ENCODE results near the gene ZNF678.
"Not testable (repeated sequence)": the region's sequence is repeated elsewhere in the genome, so short reads cannot be mapped to it uniquely, and the experiment has no call there.

Gene ZNF678

DNA sequence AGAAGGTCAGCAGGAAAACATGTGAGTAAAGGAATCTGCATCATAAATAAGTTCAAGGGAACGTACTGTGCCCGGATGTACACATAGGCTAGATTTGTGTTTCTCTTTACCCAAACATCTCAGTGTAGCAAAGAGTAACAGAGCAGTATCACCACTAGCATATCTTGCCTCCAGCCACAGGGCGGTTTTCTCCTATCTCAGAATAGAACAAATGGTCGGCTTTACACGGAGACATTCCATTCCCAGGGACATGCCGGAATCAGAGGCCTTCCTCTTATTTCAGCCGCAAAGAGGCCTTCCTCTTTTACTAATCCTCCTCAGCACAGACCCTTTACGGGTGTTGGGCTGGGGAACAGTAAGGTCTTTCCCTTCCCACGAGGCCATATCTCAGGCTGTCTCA, 42.9 kb downstream of the ZNF678 start:
- H3K4me1 Mint-ChIP-seq (ENCODE audit: low read depth); H3K27ac Mint-ChIP-seq; H3K27me3 Mint-ChIP-seq; H3K4me3 Mint-ChIP-seq: not testable (repeated sequence)
- Mint-ChIP-seq H3K36me3 (ENCODE audit: low read depth) (peaks cover 71% of the 10 kb centered on the region), H3K9me3 (peaks cover 27% of the 10 kb centered on the region)

DNA sequence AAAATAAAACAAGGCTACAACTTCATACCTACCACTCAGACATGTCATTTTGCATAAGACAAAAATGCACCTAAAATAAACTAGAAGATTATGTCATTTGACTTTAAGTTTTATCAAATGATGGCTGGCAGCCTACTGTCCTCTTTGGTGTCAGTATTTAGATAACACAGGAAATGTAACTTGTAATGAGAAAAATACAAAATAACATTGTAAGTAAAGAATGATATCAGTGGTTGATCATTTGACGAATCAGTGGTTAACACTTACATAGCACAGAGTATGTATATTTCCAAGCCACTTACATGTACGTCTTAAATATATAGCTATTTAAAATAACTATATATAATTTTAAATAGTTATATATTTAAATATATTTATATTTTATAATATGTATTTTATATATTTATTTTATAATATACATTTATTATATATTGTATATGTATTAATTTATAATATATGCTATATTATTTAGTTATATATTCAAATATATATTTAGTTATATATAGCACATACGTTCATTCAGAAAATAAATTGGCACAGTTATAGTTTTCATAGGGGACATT, 44.1 kb downstream of the ZNF678 start:
- Mint-ChIP-seq H3K9me3 (peaks cover 30% of the 10 kb centered on the region), H3K27me3 (no peaks in the 10 kb centered on the region), H3K4me1 (ENCODE audit: low read depth) (no peaks in the 10 kb centered on the region), H3K27ac (no peak overlapping the region), H3K4me3 (no peak overlapping the region), H3K36me3 (ENCODE audit: low read depth) (peaks cover 75% of the 10 kb centered on the region)

DNA sequence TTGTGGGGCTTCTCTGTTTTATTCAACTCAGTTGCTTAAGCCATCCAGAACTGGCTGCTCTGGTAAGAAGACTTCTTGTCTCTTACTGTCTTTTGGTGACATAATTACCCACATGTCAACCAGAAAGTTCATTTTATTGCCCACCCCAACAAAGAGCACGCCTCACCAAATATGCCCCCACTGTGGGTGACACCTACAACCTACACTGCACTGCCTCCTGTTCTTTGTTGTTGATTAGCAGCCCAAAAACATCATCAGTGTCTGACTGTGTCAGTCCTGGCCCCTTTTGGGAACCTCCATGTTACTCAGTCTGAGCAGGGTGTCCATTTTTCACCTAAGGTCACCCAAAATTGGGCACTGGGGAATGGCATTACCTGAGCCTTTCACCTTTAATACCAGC, 49.3 kb downstream of the ZNF678 start:
- Mint-ChIP-seq H3K36me3 (ENCODE audit: low read depth) (peaks cover 82% of the 10 kb centered on the region), H3K4me3 (no peak overlapping the region), H3K27me3 (no peaks in the 10 kb centered on the region), H3K4me1 (ENCODE audit: low read depth) (no peaks in the 10 kb centered on the region), H3K9me3 (peaks cover 52% of the 10 kb centered on the region), H3K27ac (no peak overlapping the region)

DNA sequence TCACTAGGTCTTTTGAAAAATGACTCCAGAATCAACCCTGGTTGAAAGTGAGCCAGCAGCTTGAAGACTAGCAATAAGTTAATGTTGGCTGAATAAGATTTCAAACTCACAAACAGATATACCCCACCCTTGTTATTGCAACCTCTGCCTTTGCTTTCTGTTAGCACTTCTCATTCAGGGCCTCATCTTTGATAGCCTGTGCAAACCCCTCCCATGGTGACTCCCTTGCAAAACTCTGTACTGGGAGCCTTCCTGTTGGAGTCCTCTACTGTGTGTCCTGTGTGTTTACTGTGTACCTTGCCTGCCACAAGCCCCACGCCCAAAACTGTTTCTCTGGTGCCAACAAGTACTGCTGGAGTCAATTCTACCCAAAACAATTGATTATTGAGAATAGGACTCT, 50.2 kb downstream of the ZNF678 start:
- Mint-ChIP-seq H3K27me3 (no peaks in the 10 kb centered on the region), H3K27ac (no peak overlapping the region), H3K36me3 (ENCODE audit: low read depth) (peaks cover 89% of the 10 kb centered on the region), H3K9me3 (peaks cover 54% of the 10 kb centered on the region), H3K4me3 (no peak overlapping the region), H3K4me1 (ENCODE audit: low read depth) (no peaks in the 10 kb centered on the region)

DNA sequence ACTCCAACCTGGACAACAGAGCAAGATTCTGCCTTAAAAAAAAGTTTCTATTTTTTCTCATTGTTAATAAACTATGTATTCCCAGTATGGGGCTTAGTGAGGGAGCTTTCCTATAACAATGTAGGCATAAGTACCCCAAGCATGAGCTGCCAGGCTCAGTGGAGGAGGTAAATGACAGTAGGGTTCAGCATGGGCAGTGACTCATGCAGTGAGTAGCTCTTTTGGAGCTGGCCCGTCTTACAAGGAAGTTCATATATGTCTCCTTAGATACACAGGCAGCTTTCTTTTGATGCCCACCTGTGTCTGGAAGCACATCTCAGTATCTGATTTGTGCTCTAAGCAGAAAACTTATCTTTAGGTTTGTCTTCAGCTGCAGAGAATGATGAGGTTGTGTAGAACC, 57.9 kb downstream of the ZNF678 start:
- H3K9me3 Mint-ChIP-seq: peaks cover 57% of the 10 kb centered on the region
- H3K27me3 Mint-ChIP-seq: no peaks in the 10 kb centered on the region
- H3K27ac Mint-ChIP-seq: no peak overlapping the region
- H3K36me3 Mint-ChIP-seq (ENCODE audit: low read depth): peaks cover 89% of the 10 kb centered on the region
- H3K4me3 Mint-ChIP-seq: no peak overlapping the region
- H3K4me1 Mint-ChIP-seq (ENCODE audit: low read depth): no peaks in the 10 kb centered on the region

DNA sequence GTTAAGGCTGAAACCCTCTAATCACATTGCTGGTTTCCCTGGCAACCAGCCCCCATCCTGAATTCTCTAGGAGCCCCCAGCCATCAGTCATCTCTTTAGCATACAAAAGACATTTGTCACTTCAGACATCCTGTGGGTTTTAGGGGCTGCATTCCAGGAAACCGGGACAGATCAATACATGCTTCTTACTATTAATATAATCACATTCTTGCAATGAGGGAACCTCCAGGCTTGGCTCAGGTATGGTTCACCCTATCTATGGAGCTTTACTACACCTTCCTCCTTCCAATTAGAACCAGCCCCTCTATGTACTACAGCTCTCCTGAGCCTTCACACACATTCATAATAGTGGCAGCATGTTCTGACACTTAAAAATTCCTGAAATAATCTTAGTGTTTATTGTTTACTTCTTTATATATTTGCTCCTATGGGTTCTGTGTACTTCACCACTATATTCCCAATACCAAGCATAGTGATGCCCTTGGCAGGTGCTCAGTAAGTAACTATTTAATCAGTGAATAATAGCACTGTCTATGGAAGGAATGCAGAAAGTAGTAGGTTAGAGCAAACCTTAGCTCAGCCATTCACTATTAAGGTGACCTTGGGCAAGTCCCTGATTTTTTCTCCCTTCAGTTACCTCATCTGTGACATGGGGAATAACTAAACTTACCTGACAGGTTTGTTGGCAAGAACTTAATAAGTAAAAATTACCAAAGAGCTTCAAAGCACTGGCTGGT, 59.6 kb downstream of the ZNF678 start:
- H3K4me3 Mint-ChIP-seq: no peak overlapping the region
- no peak overlapping the region for H3K27ac Mint-ChIP-seq
- H3K27me3 Mint-ChIP-seq: no peaks in the 10 kb centered on the region
- H3K4me1 Mint-ChIP-seq (ENCODE audit: low read depth): no peaks in the 10 kb centered on the region
- peaks cover 59% of the 10 kb centered on the region for H3K9me3 Mint-ChIP-seq
- H3K36me3 Mint-ChIP-seq (ENCODE audit: low read depth): peaks cover 92% of the 10 kb centered on the region

DNA sequence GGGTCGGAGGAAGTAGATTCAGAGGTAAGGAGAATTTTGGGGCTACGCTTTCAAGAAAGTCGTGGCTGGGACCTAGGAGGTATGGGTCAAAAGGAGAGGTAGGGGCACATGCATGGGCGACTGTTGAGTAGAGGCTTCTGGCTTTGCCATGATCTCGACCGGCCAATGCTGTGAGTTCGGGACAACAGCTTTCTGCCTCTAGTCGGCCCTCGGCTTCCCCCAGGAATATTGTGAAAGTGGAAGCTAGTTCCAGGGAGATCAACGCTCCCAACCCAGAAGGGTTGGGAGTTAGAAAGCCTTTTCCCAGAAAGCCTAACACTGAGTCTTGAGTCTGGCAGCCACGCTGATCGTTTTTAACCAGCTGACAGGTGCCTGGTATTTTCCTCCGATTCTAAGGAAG, 69.0 kb downstream of the ZNF678 start:
- Mint-ChIP-seq H3K4me1 (ENCODE audit: low read depth) (no peaks in the 10 kb centered on the region), H3K9me3 (peaks cover 35% of the 10 kb centered on the region), H3K4me3 (no peak overlapping the region), H3K27me3 (no peaks in the 10 kb centered on the region), H3K27ac (no peak overlapping the region), H3K36me3 (ENCODE audit: low read depth) (peaks cover 70% of the 10 kb centered on the region)

DNA sequence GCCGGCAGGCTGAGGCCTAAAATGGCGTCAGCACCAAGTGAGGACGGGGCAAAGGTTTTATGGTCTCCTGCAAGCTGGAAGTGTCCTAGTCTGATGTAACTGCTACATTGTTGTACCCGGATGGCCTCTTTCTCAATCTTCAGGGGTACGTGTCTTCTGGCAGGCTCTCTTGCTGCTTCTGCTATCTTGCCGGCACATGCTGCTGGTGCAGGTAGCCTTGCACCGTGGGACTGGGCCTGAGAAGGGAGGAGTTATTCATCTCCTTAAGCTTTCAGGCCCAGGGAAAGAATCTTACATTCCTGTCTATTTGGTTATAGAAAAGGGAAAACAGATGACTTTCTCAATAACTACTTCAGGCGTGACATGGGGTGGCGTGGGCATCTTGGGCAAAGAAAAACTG, 72.2 kb downstream of the ZNF678 start:
- peaks cover 63% of the 10 kb centered on the region for H3K36me3 Mint-ChIP-seq (ENCODE audit: low read depth)
- H3K4me3 Mint-ChIP-seq: no peak overlapping the region
- peaks cover 27% of the 10 kb centered on the region for H3K9me3 Mint-ChIP-seq
- no peak overlapping the region for H3K27ac Mint-ChIP-seq
- no peaks in the 10 kb centered on the region for H3K27me3 Mint-ChIP-seq
- no peaks in the 10 kb centered on the region for H3K4me1 Mint-ChIP-seq (ENCODE audit: low read depth)

DNA sequence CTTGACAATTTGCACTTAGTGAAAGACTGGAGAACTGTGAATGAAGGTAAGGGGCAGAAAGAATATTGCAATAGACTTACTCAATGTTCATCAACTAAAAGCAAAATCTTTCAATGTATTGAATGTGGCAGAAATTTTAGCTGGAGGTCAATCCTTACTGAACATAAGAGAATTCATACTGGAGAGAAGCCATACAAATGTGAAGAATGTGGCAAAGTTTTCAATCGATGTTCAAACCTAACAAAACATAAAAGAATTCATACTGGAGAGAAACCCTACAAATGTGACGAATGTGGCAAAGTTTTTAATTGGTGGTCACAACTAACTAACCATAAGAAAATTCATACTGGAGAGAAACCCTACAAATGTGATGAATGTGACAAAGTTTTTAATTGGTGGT, 91.1 kb downstream of the ZNF678 start:
- Mint-ChIP-seq H3K27ac (no peak overlapping the region), H3K4me3 (no peak overlapping the region), H3K4me1 (ENCODE audit: low read depth) (no peaks in the 10 kb centered on the region), H3K9me3 (peaks cover 51% of the 10 kb centered on the region), H3K27me3 (no peaks in the 10 kb centered on the region), H3K36me3 (ENCODE audit: low read depth) (peaks cover 90% of the 10 kb centered on the region)

DNA sequence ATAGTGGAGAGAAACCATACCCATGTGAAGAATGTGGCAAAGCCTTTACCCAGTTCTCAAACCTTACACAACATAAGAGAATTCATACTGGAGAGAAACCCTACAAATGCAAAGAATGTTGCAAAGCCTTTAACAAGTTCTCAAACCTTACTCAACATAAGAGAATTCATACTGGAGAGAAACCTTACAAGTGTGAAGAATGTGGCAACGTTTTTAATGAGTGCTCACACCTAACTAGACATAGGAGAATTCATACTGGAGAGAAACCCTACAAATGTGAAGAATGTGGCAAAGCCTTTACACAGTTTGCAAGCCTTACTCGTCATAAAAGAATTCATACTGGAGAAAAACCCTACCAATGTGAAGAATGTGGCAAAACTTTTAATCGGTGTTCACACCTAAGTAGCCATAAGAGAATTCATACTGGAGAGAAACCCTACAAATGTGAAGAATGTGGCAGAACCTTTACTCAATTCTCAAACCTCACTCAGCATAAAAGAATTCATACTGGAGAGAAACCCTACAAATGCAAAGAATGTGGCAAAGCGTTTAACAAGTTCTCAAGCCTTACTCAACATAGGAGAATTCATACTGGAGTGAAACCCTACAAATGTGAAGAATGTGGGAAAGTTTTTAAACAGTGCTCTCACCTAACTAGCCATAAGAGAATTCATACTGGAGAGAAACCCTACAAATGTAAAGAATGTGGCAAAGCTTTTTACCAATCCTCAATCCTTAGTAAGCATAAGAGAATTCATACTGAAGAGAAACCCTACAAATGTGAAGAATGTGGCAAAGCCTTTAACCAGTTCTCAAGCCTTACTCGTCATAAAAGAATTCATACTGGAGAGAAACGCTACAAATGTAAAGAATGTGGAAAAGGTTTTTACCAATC, 91.7 kb downstream of the ZNF678 start:
- Mint-ChIP-seq H3K27ac (no peak overlapping the region), H3K27me3 (no peaks in the 10 kb centered on the region), H3K9me3 (peaks cover 49% of the 10 kb centered on the region), H3K4me1 (ENCODE audit: low read depth) (no peaks in the 10 kb centered on the region), H3K36me3 (ENCODE audit: low read depth) (peaks cover 88% of the 10 kb centered on the region), H3K4me3 (no peak overlapping the region)

DNA sequence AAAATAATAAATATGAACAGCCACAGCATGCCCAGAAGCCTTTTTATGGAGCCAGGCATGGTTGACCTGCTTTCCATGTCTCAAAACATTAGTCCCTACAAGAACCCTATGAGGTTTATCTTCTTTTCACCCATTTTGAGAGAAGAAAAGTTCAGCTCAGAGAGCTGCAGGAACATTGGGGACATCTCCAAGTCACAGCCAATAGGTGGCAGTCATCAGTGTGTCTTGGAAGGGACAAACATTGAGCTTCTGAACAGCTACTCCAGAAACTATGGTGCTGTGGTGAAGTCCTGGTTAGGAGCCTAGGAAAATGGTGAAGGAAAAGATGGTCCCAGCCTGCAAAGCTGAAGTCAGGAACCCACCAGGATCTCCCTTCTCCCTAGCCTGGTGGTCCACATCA, 98.1 kb downstream of the ZNF678 start:
- Mint-ChIP-seq H3K4me1 (ENCODE audit: low read depth) (no peaks in the 10 kb centered on the region), H3K27ac (no peak overlapping the region), H3K36me3 (ENCODE audit: low read depth) (peaks cover 70% of the 10 kb centered on the region), H3K4me3 (no peak overlapping the region), H3K27me3 (no peaks in the 10 kb centered on the region), H3K9me3 (peaks cover 53% of the 10 kb centered on the region)

DNA sequence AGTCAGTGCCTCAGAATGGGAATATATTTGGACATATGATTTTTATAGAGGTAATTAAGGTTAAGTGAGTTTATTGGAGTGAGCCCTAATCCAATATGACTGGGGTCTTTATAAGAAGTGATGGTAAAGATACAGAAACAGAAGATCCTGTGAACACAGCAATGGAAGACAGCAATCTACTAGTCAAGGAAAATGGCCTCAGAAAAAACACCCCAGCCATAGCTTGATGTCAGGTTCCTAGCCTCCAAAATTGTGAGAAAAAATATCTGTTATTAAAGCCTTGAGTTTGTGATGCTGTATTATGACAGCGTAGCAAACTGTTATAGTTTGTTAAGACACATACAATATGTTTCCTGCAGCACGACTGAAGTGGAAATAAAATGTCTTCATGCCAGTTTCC, 99.6 kb downstream of the ZNF678 start:
- Mint-ChIP-seq H3K4me1 (ENCODE audit: low read depth) (no peaks in the 10 kb centered on the region), H3K9me3 (peaks cover 55% of the 10 kb centered on the region), H3K36me3 (ENCODE audit: low read depth) (peaks cover 66% of the 10 kb centered on the region), H3K27ac (no peak overlapping the region), H3K4me3 (no peak overlapping the region), H3K27me3 (no peaks in the 10 kb centered on the region)

DNA sequence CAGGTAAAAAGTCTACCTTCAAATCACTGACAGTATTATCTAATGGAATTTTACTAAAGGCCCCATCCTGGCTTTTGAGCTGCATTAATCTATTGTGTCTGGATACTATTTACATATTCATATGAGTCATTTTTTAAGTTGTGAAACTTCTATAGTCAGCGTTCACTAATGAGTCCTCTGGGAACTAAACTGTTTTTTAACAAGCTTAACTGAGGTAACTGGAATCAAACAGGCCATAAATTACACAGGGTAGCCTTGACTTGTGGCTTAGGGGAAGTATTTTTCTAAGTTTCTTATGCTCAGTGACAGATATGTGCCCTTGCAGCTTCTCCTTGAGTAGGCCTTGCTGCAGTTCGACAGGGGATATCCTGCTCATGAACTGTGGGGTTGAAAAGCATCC, 102.9 kb downstream of the ZNF678 start:
- peaks cover 47% of the 10 kb centered on the region for H3K36me3 Mint-ChIP-seq (ENCODE audit: low read depth)

DNA sequence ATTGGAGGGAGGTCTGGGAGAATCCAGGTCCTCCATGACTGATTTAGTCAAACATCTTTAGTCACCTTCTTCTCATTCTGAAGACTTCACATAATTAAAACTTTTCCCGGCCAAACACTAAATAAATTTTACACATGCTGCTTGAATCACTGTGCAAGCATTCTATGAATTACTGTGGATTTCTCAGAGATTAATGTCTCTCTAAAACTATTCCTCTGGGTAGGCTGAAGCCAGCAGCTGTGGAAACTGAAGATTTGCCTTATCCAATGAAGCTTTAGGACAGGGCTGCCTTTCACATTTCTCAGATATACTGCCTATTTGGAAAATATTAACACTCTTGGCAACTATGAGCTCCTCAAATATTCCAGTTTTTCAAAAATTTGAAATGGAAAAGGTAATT, 110.1 kb downstream of the ZNF678 start:
- H3K27me3 Mint-ChIP-seq: no peaks in the 10 kb centered on the region
- no peak overlapping the region for H3K4me3 Mint-ChIP-seq
- no peaks in the 10 kb centered on the region for H3K4me1 Mint-ChIP-seq (ENCODE audit: low read depth)
- H3K9me3 Mint-ChIP-seq: peaks cover 55% of the 10 kb centered on the region
- no peak overlapping the region for H3K27ac Mint-ChIP-seq
- H3K36me3 Mint-ChIP-seq (ENCODE audit: low read depth): peaks cover 44% of the 10 kb centered on the region

More for the DNA sequence above, 102.9 kb downstream of the ZNF678 start:
- Mint-ChIP-seq H3K9me3 (peaks cover 57% of the 10 kb centered on the region), H3K4me1 (ENCODE audit: low read depth) (no peaks in the 10 kb centered on the region), H3K27me3 (no peaks in the 10 kb centered on the region), H3K27ac (no peak overlapping the region), H3K4me3 (no peak overlapping the region)

DNA sequence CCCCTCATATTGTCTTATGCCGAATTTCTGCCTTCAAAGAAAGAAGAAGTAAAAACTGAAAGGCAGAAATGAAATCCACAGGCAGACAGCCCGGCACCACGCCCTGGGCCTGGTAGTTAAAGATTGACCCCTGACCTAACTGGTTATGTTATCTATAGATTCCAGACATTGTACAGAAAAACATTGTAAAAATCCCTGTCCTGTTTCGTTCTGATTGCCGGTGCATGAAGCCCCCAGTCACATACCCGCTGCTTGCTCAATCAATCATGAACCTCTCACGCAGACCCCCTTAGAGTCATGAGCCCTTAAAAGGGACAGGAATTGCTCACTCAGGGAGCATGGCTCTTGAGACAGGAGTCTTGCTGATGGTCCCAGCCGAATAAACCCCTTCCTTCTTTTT, 122.5 kb downstream of the ZNF678 start:
- H3K27ac Mint-ChIP-seq: no peak overlapping the region
- H3K4me3 Mint-ChIP-seq: no peak overlapping the region
- H3K9me3 Mint-ChIP-seq: peaks cover 43% of the 10 kb centered on the region
- H3K27me3 Mint-ChIP-seq: no peaks in the 10 kb centered on the region
- no peaks in the 10 kb centered on the region for H3K4me1 Mint-ChIP-seq (ENCODE audit: low read depth)
- H3K36me3 Mint-ChIP-seq (ENCODE audit: low read depth): peaks cover 4% of the 10 kb centered on the region
